ENCODE data around the gene CCDC18.

Gene CCDC18

DNA sequence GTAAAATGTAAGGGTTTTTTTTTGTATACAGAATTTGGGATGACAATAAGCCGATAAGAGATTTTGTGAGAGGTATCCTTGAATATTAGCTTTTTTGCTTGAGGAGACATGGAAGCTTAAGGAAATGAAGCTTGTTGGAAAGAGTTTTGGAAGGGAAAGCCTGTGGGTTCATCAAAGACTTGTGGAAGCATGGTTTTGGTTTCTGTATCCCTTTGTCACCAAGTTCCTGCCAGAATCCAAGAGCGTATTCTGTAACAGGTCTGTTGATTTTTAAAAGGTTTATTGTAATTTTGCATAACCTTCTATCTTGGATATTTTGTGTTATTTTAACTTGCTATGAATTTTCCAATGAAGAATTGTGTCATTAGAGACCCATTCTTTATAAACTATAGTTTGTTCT is 38.4 kb upstream of the CCDC18 start:
- no peak for DNase-seq (ENCODE audit: low read depth)
- TF ChIP-seq, protein P1, sequence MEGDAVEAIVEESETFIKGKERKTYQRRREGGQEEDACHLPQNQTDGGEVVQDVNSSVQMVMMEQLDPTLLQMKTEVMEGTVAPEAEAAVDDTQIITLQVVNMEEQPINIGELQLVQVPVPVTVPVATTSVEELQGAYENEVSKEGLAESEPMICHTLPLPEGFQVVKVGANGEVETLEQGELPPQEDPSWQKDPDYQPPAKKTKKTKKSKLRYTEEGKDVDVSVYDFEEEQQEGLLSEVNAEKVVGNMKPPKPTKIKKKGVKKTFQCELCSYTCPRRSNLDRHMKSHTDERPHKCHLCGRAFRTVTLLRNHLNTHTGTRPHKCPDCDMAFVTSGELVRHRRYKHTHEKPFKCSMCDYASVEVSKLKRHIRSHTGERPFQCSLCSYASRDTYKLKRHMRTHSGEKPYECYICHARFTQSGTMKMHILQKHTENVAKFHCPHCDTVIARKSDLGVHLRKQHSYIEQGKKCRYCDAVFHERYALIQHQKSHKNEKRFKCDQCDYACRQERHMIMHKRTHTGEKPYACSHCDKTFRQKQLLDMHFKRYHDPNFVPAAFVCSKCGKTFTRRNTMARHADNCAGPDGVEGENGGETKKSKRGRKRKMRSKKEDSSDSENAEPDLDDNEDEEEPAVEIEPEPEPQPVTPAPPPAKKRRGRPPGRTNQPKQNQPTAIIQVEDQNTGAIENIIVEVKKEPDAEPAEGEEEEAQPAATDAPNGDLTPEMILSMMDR (IDR thresholded peaks at IDR 0.05; ENCODE audit: insufficient read depth, low read depth, low read length, missing control alignments) = no peak
- H3K4me3 ChIP-seq (ENCODE audit: low read length) = no peak overlapping the region

DNA sequence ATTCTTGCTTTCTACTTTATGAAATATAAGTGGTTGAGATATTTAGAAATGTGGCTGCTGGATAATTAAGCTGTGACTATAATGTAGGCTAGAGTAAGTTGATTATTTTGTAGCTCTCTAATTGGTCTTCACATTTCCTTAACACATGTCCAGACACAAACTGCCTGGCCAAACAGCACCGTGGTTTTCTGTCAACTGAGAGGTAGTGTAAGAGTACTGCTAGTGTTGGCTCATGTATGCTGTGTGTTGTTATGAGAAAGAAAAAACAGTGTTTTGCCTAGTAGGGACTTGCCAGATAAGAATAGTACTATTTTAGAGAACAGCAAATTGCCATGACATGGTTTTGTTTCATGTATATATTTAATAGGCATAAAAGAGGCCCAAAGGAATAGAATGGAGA is 37.4 kb upstream of the CCDC18 start:
- TF ChIP-seq, protein P1 (IDR thresholded peaks at IDR 0.05; ENCODE audit: insufficient read depth, low read depth, low read length, missing control alignments) = no peak
- H3K4me3 ChIP-seq (ENCODE audit: low read length) = no peak overlapping the region
- DNase-seq (ENCODE audit: low read depth) = peak; percentile 55

DNA sequence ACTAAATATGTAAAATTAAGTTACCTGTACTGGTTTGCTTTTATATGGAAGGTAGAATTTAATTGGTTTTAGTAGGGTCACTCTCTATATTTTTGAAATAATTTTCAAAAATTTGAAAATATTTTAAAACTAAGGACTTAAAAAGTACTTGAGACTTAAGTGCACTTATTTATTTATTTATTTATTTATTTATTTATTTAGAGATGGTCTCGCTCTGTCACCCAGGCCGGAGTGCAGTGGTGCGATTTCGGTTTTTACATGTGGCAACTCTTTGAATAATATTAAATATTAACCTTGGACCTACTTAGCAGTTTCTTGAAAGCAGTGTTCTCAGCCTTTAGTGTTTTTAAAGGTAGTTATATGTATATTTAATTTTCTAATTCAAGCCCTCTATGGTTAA is 36.8 kb upstream of the CCDC18 start:
- DNase-seq (ENCODE audit: low read depth) = no peak
- no peak overlapping the region for H3K4me3 ChIP-seq (ENCODE audit: low read length)
- TF ChIP-seq, protein P1 (IDR thresholded peaks at IDR 0.05; ENCODE audit: insufficient read depth, low read depth, low read length, missing control alignments) = no peak

DNA sequence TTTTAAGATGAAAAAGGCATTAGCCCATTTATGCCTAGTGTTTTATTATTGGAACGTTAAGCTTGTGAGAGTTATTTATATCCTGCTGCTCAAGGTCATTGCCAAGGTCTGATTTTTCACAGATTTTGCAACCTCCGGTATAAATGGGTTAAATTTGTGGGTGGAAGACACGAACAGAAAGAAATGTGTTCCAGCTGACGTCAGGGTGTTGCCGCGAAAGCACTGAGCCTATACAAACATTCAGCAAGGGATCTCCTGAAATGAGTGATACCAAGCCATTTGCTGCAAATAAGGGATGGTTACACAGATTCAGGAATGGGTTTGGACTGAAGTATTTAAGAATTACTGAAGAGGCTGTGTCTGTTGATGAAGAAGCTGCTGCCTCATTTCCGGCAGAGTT is 32.5 kb upstream of the CCDC18 start:
- no peak for DNase-seq (ENCODE audit: low read depth)
- no peak overlapping the region for H3K4me3 ChIP-seq (ENCODE audit: low read length)
- TF ChIP-seq, protein P1 (IDR thresholded peaks at IDR 0.05; ENCODE audit: insufficient read depth, low read depth, low read length, missing control alignments) = no peak

DNA sequence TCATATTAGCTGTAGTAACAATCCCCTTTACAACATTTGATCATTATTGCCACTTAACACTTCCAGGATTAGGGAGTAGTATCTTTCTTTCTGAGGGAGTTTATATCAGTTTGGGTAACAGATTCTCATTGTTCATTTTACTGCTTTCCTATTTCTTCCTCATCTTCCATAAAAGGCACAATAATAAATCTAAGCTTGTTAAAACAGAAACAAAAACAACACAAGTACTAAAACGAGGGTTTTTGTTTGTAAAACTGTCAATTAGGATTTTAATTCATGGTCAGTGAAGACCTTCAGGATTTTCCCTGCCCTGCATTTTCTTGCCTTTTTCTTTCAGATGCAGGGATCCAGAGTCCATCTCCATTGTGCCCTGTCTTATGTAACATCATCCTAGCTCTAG is 29.8 kb upstream of the CCDC18 start:
- DNase-seq (ENCODE audit: low read depth) = no peak
- TF ChIP-seq, protein P1 (IDR thresholded peaks at IDR 0.05; ENCODE audit: insufficient read depth, low read depth, low read length, missing control alignments) = no peak
- H3K4me3 ChIP-seq (ENCODE audit: low read length) = no peak overlapping the region

DNA sequence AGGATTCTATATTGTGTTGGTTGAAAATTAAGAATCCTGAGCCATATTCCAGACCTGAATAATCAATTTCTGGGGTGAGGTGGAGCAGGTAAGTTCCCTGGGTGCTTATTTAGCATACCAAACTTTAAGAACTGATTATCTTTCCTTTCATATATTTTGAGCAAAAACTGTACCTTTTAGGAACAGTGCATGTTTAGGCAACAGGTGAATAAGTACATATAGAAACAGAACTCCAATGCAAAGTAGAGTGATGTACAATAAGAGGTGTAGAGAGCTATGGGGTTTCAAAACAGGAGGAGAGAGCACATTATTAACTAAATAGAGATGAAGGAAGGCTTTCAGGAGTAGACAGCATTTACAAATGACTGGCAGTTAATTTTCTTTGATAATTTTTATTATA is 29.1 kb upstream of the CCDC18 start:
- DNase-seq (ENCODE audit: low read depth) = no peak
- TF ChIP-seq, protein P1 (IDR thresholded peaks at IDR 0.05; ENCODE audit: insufficient read depth, low read depth, low read length, missing control alignments) = no peak
- no peak overlapping the region for H3K4me3 ChIP-seq (ENCODE audit: low read length)

DNA sequence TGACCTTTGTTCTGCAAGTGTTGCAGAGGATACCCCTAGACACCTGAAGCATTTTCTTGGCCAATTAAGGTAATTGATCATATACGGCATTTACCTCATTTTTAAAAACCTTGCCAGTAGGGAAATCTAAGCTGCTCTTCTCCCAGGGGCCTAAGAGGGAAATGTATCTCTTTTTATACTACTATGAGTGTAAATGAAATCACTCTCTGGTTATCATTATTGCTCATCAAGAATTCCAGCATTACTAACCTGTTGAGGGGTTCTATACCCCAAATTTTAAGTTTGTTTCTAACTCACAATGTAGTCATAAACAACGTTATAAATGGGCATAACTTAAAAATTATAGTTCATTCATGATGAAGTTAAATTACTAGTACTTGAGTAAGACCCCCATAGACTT is 27.7 kb upstream of the CCDC18 start:
- H3K4me3 ChIP-seq (ENCODE audit: low read length) = no peak overlapping the region
- TF ChIP-seq, protein P1 (IDR thresholded peaks at IDR 0.05; ENCODE audit: insufficient read depth, low read depth, low read length, missing control alignments) = no peak
- DNase-seq (ENCODE audit: low read depth) = no peak
